Astrocyte (in vitro differentiated cells and primary cell): ENCODE results near the gene SLC27A3. TPM values are rescaled to one million over a fixed set of nuclear protein-coding genes. Genes with fewer than 3 reads are reported as not detected.
A peak's percentile ranks its signal among the peaks of the same experiment; 100 is the strongest.

Experiments used
- DNase-seq: peaks from one replicate; pipeline ENCODE4 v3.0.0-alpha.2; 2010; ENCODE audit warnings: low read depth
- FAIRE-seq: peaks from 2 replicates; lab custom pipeline; 2011; peaks lifted over from hg19 to GRCh38; lab: Jason Lieb, UNC
- H2AFZ ChIP-seq: 2 replicates; pipeline ENCODE4 v1.6.0; 2012; ENCODE audit warnings: low read depth, low read length, inconsistent platforms
- H3K27ac ChIP-seq: 2 replicates; pipeline ENCODE4 v1.5.1; 2011; ENCODE audit warnings: low read depth, low read length, inconsistent platforms
- H3K27me3 ChIP-seq: 2 replicates; pipeline ENCODE4 v1.6.0; 2011; ENCODE audit warnings: low read length, inconsistent platforms; ENCODE audit not compliant: insufficient read depth
- H3K36me3 ChIP-seq: 2 replicates; pipeline ENCODE4 v1.5.1; 2011; ENCODE audit warnings: low read length, inconsistent platforms; ENCODE audit not compliant: insufficient read depth
- H3K4me1 ChIP-seq: 2 replicates; pipeline ENCODE4 v1.5.1; 2011; ENCODE audit warnings: low read length, inconsistent platforms; ENCODE audit not compliant: insufficient read depth
- H3K4me2 ChIP-seq: 2 replicates; pipeline ENCODE4 v1.6.0; 2012; ENCODE audit warnings: low read length, inconsistent platforms
- H3K4me3 ChIP-seq: 2 replicates; pipeline ENCODE4 v1.5.1; 2011; ENCODE audit warnings: low read depth, mild to moderate bottlenecking, low read length, inconsistent platforms; ENCODE audit not compliant: insufficient read depth
- H3K79me2 ChIP-seq: 2 replicates; pipeline ENCODE4 v1.6.0; 2012; ENCODE audit warnings: mild to moderate bottlenecking, low read length, inconsistent platforms; ENCODE audit not compliant: insufficient read depth
- H3K9ac ChIP-seq: 2 replicates; pipeline ENCODE4 v1.6.0; 2012; ENCODE audit warnings: mild to moderate bottlenecking, low read length, inconsistent platforms
- H3K9me3 ChIP-seq: 2 replicates; pipeline ENCODE4 v1.5.1; 2012; ENCODE audit warnings: low read depth, mild to moderate bottlenecking, low read length, inconsistent platforms; ENCODE audit not compliant: insufficient read depth
- H4K20me1 ChIP-seq: 2 replicates; pipeline ENCODE4 v1.6.0; 2012; ENCODE audit warnings: low read length, inconsistent platforms; ENCODE audit not compliant: insufficient read depth
- H3K27ac Mint-ChIP-seq: one replicate; pipeline ENCODE4 v1.8.0; 2021; ENCODE audit warnings: mild to moderate bottlenecking, mixed read lengths; ENCODE audit not compliant: unreplicated experiment
- H3K27me3 Mint-ChIP-seq: one replicate; pipeline ENCODE4 v1.8.0; 2021; ENCODE audit warnings: low read depth, mixed read lengths; ENCODE audit not compliant: unreplicated experiment
- H3K36me3 Mint-ChIP-seq: one replicate; pipeline ENCODE4 v1.8.0; 2021; ENCODE audit warnings: low read depth, mixed read lengths; ENCODE audit not compliant: unreplicated experiment
- H3K4me1 Mint-ChIP-seq: one replicate; pipeline ENCODE4 v1.8.0; 2021; ENCODE audit warnings: low read depth, mixed read lengths; ENCODE audit not compliant: unreplicated experiment
- H3K4me3 Mint-ChIP-seq: one replicate; pipeline ENCODE4 v1.8.0; 2021; ENCODE audit warnings: mild to moderate bottlenecking, moderate library complexity, mixed read lengths; ENCODE audit not compliant: unreplicated experiment
- H3K9me3 Mint-ChIP-seq: one replicate; pipeline ENCODE4 v1.8.0; 2021; ENCODE audit warnings: mild to moderate bottlenecking, mixed read lengths; ENCODE audit not compliant: unreplicated experiment
- EZH2 ChIP-seq: IDR thresholded peaks from 2 replicates; pipeline ENCODE4 v1.6.1; 2012; ENCODE audit warnings: mild to moderate bottlenecking, low read length, inconsistent platforms; ENCODE audit not compliant: insufficient read depth
- total RNA-seq: library from RNA; stranded (reverse); gene quantifications from 2 replicates; pipeline ENCODE4 v1.2.1, GENCODE V29; 2021
- TF ChIP-seq, protein P1 (sequence below): IDR thresholded peaks from 2 replicates; pipeline ENCODE4 v1.5.1; 2011; ENCODE audit warnings: low read depth, mild to moderate bottlenecking, inconsistent platforms, low read length, moderate library complexity; ENCODE audit not compliant: insufficient read depth

The SLC27A3 gene
- total RNA-seq, 1 donor from 2014 or later, result 5.9 TPM

- Histone ChIP-seq H3K79me2 (no peaks in the 10 kb centered on the region), H3K36me3 (peaks cover 5% of the 10 kb centered on the region), H3K27me3 (no peaks in the 10 kb centered on the region), H3K4me2 (no peak overlapping the region), H2AFZ (no peak overlapping the region), H3K4me1 (peaks cover 8% of the 10 kb centered on the region), H3K27ac (no peak overlapping the region), H3K4me3 (no peak overlapping the region), H3K9me3 (no peaks in the 10 kb centered on the region), H3K9ac (no peak overlapping the region), H4K20me1 (peaks cover 8% of the 10 kb centered on the region)
- Mint-ChIP-seq H3K9me3 (no peaks in the 10 kb centered on the region), H3K4me1 (peaks cover 7% of the 10 kb centered on the region), H3K27ac (no peak overlapping the region), H3K27me3 (no peaks in the 10 kb centered on the region), H3K4me3 (peak overlapping the region; percentile 57), H3K36me3 (peaks cover 10% of the 10 kb centered on the region)
- no peak for DNase-seq
- no peak for TF ChIP-seq EZH2
- TF ChIP-seq, protein P1, sequence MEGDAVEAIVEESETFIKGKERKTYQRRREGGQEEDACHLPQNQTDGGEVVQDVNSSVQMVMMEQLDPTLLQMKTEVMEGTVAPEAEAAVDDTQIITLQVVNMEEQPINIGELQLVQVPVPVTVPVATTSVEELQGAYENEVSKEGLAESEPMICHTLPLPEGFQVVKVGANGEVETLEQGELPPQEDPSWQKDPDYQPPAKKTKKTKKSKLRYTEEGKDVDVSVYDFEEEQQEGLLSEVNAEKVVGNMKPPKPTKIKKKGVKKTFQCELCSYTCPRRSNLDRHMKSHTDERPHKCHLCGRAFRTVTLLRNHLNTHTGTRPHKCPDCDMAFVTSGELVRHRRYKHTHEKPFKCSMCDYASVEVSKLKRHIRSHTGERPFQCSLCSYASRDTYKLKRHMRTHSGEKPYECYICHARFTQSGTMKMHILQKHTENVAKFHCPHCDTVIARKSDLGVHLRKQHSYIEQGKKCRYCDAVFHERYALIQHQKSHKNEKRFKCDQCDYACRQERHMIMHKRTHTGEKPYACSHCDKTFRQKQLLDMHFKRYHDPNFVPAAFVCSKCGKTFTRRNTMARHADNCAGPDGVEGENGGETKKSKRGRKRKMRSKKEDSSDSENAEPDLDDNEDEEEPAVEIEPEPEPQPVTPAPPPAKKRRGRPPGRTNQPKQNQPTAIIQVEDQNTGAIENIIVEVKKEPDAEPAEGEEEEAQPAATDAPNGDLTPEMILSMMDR, result no peak
- no peak for FAIRE-seq
These were observed 26.8 kb downstream of the SLC27A3 start for GRCh38 chr1:153801786-153802697.

DNA sequence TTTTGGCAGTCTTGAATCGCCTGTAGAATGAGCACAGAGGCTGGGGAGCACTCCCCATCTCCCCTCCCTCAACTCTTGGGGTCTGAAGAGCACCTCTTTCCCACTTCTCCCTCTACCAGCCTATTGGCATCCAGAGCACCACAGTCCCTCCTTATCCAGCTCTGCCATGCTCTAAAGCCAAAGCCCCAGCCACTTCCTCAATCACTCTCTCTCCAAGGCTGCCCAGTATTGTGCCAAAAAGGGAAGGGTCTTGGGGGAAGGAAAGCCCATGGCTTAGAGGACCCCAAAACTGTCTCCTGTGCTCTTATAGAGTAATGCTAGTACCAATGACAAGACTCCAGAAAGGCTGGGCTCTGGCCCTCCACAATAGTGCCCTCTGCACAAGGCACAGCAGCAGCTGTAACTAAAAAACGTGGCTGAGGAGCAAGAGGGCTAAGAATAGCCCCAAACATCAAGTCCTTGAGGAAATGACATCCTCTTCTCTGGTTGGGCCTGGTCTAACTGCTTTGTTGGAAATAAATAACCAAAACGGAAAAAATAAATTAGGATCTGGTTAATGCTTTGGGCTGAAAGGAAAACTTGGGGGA, 28.4 kb downstream of the SLC27A3 start:
- Histone ChIP-seq H4K20me1 (peaks cover 11% of the 10 kb centered on the region), H3K9me3 (no peaks in the 10 kb centered on the region), H3K4me3 (no peak overlapping the region), H3K27ac (no peak overlapping the region), H3K4me1 (peaks cover 8% of the 10 kb centered on the region), H3K4me2 (no peak overlapping the region), H3K79me2 (no peaks in the 10 kb centered on the region), H2AFZ (no peak overlapping the region), H3K36me3 (peaks cover 15% of the 10 kb centered on the region), H3K9ac (no peak overlapping the region), H3K27me3 (no peaks in the 10 kb centered on the region)
- H3K36me3 Mint-ChIP-seq, result peaks cover 10% of the 10 kb centered on the region
- peaks cover 7% of the 10 kb centered on the region for H3K4me1 Mint-ChIP-seq
- no peak for TF ChIP-seq EZH2
- TF ChIP-seq, protein P1, result no peak
- H3K27me3 Mint-ChIP-seq, result no peaks in the 10 kb centered on the region
- H3K9me3 Mint-ChIP-seq, result no peaks in the 10 kb centered on the region
- FAIRE-seq, result no peak
- no peak for DNase-seq
- H3K27ac Mint-ChIP-seq, result peak overlapping the region; percentile 15
- no peak overlapping the region for H3K4me3 Mint-ChIP-seq

GRCh38 chr1:153804112-153804511, 28.9 kb downstream of the SLC27A3 start:
- FAIRE-seq (no peak), DNase-seq (no peak)
- Histone ChIP-seq H3K4me2 (no peak overlapping the region), H3K9me3 (no peaks in the 10 kb centered on the region), H2AFZ (no peak overlapping the region), H4K20me1 (peaks cover 11% of the 10 kb centered on the region), H3K9ac (no peak overlapping the region), H3K4me1 (peaks cover 8% of the 10 kb centered on the region), H3K27ac (no peak overlapping the region), H3K79me2 (no peaks in the 10 kb centered on the region), H3K36me3 (peaks cover 18% of the 10 kb centered on the region), H3K4me3 (no peak overlapping the region), H3K27me3 (no peaks in the 10 kb centered on the region)
- H3K4me1 Mint-ChIP-seq, result peaks cover 7% of the 10 kb centered on the region
- H3K9me3 Mint-ChIP-seq, result no peaks in the 10 kb centered on the region
- H3K4me3 Mint-ChIP-seq, result no peak overlapping the region
- no peak for TF ChIP-seq EZH2
- TF ChIP-seq, protein P1, result no peak
- H3K27ac Mint-ChIP-seq, result no peak overlapping the region
- peaks cover 10% of the 10 kb centered on the region for H3K36me3 Mint-ChIP-seq
- H3K27me3 Mint-ChIP-seq, result no peaks in the 10 kb centered on the region
